GM18520 (cell line): ENCODE data around the gene FAM20C.
"Not testable (repeated sequence)": the region's sequence is repeated elsewhere in the genome, so short reads cannot be mapped to it uniquely, and the experiment has no call there.

Experiments used
- ATAC-seq: cut with Tn5 transposase; IDR thresholded peaks from one replicate; pipeline ENCODE4 v1.9.1; 2021; ENCODE audit not compliant: unreplicated experiment

The FAM20C gene

GRCh38 chr7:191105-191980 is 1.0 kb upstream of the FAM20C start:
- ATAC-seq = no peak

DNA sequence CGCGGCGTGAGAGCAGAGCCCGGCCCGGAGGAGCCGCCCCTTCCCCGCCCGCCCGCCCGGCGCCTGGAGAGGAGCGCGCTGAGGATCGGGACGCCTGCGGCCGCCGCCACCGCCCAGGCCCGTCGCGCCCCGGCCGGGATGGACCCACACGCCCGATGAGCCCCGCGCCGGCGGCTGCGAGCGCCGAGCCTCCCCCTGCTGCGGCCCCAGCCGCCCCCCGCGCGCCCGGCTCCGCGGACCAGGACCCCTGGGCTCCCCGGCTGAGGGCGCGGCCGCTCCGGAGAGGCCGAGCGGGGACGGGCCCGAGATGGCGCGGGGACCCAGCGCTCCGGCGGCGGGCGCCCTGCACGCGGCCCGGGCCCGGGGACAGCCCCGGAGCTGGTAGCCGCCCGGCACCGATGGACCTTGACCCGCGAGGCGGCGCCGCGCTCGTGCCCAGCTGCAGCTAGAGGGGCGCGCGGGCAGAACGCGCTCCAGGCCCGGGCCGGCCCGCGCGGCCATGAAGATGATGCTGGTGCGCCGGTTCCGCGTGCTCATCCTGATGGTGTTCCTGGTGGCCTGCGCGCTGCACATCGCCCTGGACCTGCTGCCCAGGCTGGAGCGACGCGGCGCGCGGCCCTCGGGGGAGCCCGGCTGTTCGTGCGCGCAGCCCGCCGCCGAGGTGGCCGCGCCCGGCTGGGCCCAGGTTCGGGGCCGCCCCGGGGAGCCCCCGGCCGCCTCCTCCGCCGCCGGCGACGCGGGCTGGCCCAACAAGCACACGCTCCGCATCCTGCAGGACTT is 520 bp downstream of the FAM20C start:
- no peak for ATAC-seq

DNA sequence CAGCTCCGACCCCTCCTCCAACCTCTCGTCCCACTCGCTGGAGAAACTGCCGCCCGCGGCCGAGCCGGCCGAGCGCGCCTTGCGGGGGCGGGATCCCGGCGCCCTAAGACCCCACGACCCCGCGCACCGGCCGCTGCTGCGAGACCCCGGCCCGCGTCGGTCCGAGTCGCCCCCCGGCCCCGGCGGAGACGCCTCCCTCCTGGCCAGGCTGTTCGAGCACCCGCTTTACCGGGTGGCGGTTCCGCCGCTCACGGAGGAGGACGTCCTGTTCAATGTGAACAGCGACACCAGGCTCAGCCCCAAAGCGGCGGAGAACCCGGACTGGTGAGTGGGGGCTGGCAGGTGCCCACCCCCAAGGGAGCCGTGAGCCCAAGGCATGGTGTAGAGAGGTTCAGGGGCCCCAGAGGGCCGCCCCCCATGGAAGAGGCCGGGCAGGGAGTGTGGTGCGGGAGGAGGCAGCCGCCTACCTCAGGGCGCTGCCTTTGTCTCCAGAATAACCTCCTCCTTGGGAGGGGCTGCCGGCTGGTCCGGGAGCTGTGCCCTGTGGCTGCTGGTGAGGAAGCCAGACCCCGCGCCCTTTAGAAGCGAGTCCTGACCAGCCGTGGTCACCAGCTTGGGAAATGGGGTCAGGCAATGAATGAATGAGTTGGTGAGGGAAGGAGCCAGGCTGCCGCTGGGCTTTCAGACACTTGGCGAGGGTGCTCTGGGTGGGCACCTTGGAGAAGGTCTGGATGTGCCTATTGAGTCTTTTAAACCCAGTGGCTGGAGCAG is 1.3 kb downstream of the FAM20C start:
- ATAC-seq = no peak

- no peak for ATAC-seq
These were observed 2.1 kb downstream of the FAM20C start for GRCh38 chr7:194252-195009.

DNA sequence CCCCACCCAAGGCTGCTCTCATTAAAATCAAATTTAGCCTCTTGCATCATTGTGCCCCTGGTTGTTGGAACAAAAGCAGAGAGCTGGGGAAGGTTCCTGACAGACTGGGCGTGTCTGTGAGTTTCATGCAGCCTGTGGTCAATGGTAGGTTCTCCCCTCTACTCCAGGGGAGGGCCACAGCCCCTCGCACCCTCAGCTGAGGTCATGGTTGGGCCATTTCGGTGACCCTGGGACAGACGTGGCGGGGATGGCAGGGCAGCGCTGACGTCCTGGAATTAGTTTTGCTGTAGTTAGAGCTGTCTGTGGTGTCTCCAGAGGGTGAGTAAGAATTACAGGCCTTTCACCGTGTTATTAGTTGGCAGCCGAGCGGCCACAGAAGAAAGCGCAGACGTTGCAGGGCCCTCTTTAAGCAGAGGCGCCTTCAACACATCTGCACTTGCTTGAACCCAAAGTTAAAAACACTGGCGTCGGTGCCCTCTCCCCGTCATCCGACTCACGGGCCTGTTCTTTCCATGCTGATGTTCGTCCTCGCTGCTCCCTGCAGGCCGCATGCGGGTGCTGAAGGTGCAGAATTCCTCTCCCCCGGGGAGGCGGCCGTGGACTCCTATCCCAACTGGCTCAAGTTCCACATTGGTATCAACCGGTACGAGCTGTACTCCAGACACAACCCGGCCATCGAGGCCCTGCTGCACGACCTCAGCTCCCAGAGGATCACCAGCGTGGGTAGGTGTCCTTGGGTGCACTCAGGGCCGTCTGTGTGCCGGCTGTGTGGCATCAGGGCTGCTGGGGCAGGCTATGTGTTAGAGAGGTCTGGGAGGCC is 2.8 kb downstream of the FAM20C start:
- no peak for ATAC-seq

DNA sequence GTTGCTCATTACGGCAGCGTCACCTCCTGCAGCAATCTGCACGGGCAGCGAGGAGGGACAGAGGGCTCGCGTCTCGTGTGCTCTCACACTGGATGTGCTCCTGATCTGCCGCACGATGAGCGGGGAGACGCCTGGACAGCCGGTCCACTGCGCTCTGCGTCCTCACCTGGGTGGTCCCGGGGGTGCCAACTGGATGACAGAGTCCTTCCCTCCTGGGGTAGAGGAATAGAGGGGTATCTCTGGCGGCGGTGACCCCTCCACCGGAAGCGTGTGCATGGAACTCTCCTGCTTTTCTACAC is 3.4 kb downstream of the FAM20C start:
- no peak for ATAC-seq

DNA sequence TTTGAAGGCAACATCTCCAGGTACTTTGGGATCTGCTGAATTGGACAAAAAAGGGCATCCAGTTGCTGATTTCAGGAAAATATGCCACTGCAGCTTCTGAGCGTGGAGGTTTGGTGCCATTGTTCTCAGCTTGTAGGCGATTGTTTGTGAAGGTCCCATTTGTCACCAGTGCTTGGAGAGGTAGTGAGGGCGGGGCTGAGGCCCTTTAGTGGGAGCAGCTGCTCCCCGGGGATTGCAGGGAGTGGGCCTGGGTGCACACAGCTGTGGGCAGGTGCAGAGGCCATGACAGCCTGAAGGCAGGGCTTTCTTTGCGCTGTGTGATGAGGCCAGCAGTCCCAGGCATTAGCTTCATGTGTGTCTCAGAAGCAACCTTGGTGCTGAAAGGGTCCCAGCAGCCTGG is 3.9 kb downstream of the FAM20C start:
- no peak for ATAC-seq

- no peak for ATAC-seq
These were observed 4.5 kb downstream of the FAM20C start for GRCh38 chr7:196778-197321.

DNA sequence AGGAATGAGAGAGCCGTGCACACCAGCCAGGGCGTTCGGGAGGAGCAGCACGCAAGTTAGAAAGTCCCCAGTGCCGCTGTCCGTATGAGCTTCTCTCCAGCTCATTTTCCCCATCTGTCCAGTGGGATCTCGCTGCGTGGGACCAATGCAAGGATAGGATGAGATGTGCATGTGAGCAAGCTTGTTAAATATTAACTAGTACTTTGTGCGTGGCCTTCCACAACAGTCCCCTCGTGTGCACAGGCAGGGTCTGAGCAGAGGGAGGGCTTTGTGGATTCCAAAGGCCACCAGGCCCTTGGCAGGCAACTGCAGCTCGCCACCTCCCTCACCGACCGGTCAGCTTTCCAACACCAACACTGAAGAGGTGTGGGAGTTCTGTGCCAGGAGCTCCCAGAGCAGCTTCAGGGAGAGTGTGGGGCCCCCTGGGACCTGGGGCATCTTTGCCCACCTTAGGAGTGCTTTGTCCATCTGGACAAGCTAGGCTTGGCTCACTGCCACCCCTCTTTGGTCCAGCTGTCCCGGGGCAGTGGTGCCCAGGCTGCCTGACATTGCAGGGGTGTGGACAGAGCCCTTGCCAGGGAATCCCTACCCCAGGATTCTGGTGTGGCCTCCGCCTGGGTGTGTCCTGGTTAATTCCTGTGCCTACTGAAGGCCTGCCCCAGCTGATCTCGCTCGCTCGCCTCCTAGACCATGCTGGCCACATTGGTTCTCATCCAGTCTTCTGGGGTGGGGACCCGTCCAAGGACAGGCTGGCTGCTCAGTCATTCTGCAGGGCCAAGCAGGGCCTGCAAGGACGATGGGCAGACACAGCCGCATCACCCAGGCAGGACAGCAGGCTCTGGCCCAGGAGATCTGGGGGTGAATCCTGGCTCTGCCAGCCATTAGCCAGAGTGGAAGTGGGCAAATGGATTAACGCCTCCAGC is 5.3 kb downstream of the FAM20C start:
- no peak for ATAC-seq

DNA sequence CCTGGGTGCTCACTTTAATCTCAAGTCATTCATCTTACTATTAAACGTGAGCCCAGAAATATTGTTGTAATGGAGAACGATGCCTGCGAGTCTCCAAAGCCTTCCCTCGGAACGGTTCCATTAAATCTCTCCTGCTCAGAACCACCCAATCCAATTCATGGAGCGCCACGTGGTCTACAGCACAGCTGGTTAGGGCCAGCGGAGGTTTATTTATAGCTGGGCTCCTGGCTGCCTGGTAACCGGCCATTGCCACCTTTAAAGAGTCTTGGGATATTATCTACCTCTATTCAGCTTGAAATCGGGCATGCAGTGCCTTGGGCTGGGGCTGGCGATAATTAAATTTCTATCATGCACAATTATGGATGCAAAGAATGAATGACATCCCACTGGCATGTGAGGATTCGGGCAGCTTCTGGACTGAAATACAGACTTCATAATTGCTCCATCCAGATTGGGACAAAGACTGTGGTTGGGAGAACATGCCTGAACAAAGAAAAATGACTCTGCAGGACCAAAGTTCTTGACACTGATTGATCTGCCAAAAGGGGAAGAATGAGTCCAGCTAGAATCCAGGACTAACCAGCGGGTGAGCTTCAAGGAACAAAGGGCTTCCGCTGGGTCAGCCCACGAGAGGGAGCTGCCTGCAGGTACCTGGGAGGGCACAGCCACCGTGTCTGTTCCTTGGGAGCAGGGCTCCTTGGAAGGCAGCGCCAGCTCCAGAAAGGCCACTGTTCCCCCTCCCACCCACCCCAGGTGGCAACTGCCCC is 7.3 kb downstream of the FAM20C start:
- ATAC-seq = no peak

DNA sequence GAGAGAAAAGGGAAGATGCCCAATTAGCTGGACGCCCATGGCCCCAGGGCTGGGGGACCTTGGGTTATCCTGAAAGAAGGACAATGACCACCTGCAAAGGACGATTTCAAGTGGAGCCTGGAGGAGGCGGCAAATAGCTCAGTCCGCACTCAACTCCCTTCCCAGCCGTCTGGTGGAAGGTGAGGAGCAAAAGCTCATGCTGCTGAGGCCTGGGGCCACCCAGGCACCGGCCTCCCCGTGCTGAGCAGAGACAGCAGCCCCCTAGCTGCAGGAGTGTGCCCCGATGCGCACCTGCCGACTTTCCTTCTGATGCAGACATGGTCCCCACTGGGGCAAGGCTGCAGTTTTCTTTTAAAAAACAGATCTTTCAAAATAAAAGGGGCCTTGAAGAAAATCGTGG is 7.9 kb downstream of the FAM20C start:
- no peak for ATAC-seq

GRCh38 chr7:200704-201103 is 8.3 kb downstream of the FAM20C start:
- ATAC-seq = no peak

DNA sequence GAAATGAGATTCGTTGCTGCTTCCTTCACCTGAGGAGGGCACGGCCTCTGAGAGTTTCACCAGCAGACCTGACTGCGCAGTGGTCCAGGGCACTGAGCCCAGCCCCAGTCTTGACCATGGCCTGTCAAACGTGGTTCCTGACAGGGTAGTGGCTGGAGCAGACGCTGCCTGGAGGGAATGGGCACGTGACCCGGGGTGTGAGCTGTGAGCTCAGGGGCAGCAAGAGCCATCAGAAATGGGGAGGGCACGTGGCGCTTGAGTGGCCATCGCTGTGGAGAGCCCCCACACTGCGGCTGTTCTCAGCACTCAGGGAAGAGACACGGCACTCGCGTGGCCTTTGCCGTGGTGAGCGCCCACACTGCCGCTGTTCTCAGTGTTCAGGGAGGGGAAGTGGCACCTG is 12.0 kb downstream of the FAM20C start:
- ATAC-seq = no peak

DNA sequence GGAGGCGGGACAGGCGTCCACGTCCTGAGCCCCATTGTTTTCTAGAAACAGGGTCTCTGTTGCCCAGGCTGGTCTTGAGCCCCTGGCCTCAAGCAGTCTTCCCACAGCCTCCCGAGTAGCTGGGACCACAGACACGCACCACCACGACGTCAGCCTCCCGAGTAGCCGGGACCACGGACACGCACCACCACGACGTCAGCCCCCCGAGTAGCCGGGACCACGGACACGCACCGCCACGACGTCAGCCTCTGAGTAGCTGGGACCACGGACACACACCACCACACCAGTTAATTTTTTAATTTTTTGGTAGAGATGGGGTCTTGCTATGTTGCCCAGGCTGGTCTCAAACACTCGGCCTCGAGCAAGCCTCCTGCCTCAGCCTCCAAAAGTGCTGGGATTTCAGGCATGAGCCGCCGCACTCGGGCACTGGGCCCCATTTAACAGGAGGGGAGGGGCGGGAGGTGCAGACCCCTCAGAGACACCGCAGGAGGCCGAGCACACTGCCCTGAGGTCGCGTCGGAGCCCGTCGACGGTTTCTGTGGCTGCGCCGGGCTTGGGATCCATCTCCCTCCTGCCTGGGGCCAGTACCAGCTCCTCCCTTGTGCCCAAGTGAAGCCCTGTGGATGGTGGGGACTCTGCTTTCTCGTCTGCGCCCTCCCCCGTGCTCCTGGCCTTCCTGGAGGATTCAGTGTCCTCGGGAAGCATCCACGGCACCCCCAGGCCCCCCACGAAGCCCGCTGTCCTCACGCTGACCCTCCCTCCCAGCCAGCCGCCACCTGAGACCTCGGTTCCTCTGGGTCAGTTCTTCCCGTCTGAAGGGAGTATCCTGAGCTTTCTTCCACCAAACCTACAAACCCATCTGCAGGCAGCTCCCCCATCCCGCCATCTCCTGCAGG is 13.0 kb downstream of the FAM20C start:
- ATAC-seq = no peak

DNA sequence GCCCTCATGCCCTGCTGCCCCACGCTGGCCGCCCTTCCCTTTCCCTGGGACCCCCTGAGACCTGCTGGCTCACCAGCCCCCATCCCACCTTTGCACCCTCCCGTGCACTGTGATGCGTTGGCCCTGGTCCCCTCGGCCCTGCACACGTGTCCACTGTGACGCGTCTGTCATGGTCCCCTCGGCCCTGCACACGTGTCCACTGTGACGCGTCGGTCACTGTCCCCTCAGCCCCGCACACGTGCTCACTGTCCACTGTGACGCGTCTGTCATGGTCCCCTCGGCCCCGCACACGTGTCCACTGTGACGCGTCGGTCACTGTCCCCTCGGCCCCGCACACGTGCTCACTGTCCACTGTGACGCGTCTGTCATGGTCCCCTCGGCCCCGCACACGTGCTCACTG is 14.0 kb downstream of the FAM20C start:
- not testable (repeated sequence) for ATAC-seq

DNA sequence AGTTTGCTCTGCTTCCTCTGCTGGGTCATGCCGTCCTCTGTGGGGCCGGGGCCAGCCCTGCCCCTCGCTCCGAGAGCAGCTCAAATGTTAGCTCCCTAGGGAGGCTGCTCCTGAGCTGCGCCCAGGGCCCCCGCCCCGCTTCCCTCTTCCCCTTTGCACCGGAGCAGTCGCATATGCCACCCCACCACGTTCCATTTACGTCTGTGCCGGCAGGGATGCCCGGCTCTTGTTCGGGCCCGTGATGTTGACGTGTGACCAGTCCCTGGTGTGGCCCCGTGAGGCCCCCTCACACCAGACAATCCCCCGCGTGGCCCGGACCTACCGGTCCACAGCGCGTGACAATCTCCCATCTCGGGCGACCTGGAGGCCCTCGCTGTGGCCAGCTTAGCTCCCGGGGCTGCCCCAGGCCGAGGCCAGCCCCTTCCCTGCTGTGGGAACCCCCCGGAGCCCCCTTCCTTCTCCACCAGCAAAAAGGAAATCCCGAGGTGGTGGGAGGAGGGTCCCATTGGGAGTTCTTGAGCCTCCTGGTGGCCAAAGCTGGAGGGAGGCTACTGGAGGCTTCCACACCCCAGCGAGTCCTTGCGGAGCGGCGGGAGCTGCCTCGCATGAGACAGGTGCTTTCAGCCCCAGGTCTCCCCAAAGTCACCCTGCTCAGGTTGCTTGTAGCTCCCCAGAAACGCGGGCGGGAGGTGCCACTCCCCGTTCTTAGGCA is 15.2 kb downstream of the FAM20C start:
- no peak for ATAC-seq
